ENCODE data around the gene HJV.
"Not testable (repeated sequence)": the region's sequence is repeated elsewhere in the genome, so short reads cannot be mapped to it uniquely, and the experiment has no call there.

The HJV gene, protein sequence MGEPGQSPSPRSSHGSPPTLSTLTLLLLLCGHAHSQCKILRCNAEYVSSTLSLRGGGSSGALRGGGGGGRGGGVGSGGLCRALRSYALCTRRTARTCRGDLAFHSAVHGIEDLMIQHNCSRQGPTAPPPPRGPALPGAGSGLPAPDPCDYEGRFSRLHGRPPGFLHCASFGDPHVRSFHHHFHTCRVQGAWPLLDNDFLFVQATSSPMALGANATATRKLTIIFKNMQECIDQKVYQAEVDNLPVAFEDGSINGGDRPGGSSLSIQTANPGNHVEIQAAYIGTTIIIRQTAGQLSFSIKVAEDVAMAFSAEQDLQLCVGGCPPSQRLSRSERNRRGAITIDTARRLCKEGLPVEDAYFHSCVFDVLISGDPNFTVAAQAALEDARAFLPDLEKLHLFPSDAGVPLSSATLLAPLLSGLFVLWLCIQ

DNA sequence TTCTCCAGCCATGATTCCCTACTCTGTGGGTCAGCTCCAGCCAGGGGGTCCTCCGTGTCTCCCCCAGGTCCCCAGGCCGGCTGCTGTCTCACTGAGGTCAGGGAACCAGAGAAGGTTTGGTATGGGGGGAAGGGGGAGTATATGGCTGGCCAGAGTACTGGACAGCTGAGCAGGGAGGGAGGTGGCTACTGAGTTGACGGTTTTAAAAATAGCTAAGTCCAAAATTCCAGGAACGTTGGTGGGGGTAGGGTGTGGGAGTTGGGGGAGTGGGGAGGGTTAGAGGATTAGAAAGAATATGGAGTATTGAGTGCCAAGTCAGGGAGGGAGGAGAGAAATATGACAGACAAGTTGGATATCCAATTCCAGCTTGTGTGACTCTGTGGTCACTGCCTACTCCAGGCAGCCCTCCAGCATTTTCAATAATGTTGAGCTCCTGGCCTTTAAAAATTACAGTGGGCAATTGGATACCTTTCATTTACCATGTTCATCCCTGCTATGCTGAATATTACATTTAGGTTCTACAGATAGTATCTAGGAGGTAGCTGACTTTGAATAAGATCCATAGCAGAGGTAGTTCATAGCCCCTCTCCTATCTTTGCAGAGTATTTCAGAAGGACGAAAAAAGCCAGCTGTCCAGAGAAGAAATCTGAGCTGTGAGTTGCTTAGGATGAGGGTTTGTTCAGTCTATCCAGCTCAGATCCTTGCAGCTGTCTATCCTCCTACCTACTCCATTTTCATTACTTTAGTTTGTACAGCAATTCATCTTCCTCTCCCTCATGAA, at the start of gene HJV:
HJV (minus strand) TSS at position 114 of the 781 bp plus-strand sequence. CDS start 1,504 bp downstream, outside the sequence.
- no peak within 1 kb of the TSS for H3K27ac ChIP-seq (ENCODE audit: low read depth, low read length)
- H3K4me1 ChIP-seq (ENCODE audit: insufficient read depth, low read length) = peaks cover 9% of the 10 kb centered on the region
- no peak within 1 kb of the TSS for H3K9ac ChIP-seq (ENCODE audit: low read length)

DNA sequence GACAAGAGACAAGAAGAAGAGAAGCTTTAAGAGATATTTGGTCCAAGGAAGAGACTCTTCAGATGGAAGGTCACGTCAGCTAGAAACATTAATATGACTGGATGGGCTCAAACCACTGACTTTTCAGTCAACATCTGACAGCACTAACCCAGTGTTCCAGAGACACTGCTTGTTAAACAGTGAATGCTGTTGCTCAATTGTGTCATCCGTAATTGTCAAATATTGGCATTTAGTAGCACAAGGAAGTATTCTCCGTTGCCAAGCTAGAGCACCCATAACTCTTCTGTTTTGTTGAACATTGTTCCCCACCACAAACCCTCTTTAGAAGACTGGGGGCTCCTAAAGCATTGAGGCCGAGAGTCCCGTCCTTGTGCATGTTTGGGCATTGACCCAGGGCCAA, 37.6 kb upstream of the HJV start:
- not testable (repeated sequence) for H3K4me1 ChIP-seq (ENCODE audit: insufficient read depth, low read length); H3K27me3 ChIP-seq (ENCODE audit: control insufficient read depth in 1 of 2, insufficient read depth in 2 of 2, low read length in 2 of 2); H3K36me3 ChIP-seq (ENCODE audit: insufficient read depth, low read length); H3K9ac ChIP-seq (ENCODE audit: low read length); H3K9me3 ChIP-seq (ENCODE audit: low read length); H3K27ac ChIP-seq (ENCODE audit: low read depth, low read length); H3K4me3 ChIP-seq (ENCODE audit: low read depth in 1 of 2, low read length in 2 of 2)

More for the DNA sequence above, at the start of gene HJV:
- H3K36me3 ChIP-seq (ENCODE audit: insufficient read depth, low read length) = no peaks in the 10 kb centered on the region
- H3K27me3 ChIP-seq (ENCODE audit: control insufficient read depth in 1 of 2, insufficient read depth in 2 of 2, low read length in 2 of 2) = peaks cover 16% of the 10 kb centered on the region in 2 donors
- H3K9me3 ChIP-seq (ENCODE audit: low read length) = no peaks in the 10 kb centered on the region
- H3K4me3 ChIP-seq (ENCODE audit: low read depth in 1 of 2, low read length in 2 of 2) = no peak within 1 kb of the TSS

DNA sequence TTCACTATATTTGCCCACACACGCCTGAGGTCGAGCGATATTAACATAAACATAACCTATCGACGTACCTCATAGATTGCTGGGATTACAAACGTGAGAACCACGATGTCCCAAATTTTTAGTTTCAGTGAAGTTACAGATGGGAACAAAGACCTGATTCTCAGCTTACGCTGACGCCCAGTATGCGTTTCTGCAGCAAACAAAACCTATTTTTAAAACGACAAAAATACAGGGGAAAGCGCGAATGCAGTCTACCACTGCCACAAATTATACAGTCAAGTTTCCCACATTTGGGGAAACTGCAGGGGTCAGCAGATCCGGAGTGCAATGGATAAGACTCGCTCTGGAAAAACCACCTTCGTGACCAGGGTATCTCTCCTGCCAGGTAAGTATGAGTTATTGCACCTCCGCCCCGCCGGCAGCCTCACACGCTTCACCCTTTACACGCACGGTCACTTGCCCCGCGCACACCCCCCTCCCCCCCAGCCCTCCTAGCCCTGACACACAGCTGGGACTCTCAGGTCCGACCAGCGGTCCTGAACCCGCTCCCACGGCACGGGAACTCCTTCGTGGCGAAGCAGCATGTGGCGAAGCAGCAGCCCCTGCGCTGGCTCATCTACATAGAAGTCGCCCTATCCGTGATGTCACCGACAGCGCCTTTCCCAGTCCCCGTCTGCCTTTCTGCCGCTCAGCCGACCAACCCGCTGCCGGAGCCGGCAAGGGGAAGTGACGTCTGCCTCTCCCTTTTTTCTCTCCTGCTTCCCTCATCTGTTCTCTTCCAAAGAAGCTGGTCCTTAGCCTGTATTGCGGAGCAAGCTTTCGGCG, 30.5 kb upstream of the HJV start:
- H3K27me3 ChIP-seq (ENCODE audit: control insufficient read depth in 1 of 2, insufficient read depth in 2 of 2, low read length in 2 of 2); H3K9me3 ChIP-seq (ENCODE audit: low read length); H3K4me1 ChIP-seq (ENCODE audit: insufficient read depth, low read length); H3K36me3 ChIP-seq (ENCODE audit: insufficient read depth, low read length): not testable (repeated sequence)
- Histone ChIP-seq H3K4me3 (ENCODE audit: low read depth in 1 of 2, low read length in 2 of 2) (peak overlapping the region; percentile 26 to 60), H3K27ac (ENCODE audit: low read depth, low read length) (peak overlapping the region; percentile 80), H3K9ac (ENCODE audit: low read length) (peak overlapping the region; percentile 58)

DNA sequence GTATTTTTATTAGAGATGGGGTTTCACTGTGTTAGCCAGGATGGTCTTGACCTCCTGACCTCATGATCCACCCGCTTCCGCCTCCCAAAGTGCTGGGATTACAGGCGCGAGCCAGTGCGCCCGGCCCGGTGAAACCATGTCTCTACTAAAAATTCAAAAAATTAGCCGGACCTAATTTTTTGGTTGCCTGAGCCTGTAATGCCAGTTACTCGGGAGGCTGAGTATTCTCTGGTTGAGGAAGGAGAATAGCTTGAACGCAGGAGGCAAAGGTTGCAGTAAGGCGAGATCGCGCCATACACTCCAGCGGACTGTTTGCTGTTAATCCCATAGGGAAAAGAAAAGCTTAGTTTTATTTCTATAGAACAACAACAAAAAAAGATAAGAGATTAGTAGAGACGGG, 29.9 kb upstream of the HJV start:
- Histone ChIP-seq H3K36me3 (ENCODE audit: insufficient read depth, low read length) (no peaks in the 10 kb centered on the region), H3K4me1 (ENCODE audit: insufficient read depth, low read length) (peaks cover 6% of the 10 kb centered on the region), H3K27me3 (ENCODE audit: control insufficient read depth in 1 of 2, insufficient read depth in 2 of 2, low read length in 2 of 2) (no peaks in the 10 kb centered on the region), H3K9me3 (ENCODE audit: low read length) (no peaks in the 10 kb centered on the region), H3K27ac (ENCODE audit: low read depth, low read length) (peak overlapping the region; percentile 80), H3K9ac (ENCODE audit: low read length) (peak overlapping the region; percentile 58), H3K4me3 (ENCODE audit: low read depth in 1 of 2, low read length in 2 of 2) (peak overlapping the region in 1 of 2 donors; percentile 60)

DNA sequence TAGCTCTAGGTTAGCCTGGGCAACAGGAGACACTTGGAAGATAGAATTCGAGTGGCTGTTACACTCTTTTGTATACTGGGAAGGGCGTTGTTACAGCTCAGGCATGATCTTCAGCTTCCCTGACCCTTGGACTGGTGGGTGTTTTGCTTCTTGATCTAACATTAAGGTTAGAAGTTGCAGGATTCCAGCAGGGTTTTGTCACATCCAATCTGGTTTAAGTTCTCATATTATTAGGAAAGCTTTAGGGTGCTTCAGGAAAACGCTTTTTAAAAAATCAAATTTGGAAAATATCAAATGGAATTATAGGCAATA, 29.1 kb upstream of the HJV start:
- H3K4me3 ChIP-seq (ENCODE audit: low read depth in 1 of 2, low read length in 2 of 2); H3K9me3 ChIP-seq (ENCODE audit: low read length); H3K9ac ChIP-seq (ENCODE audit: low read length); H3K27ac ChIP-seq (ENCODE audit: low read depth, low read length); H3K4me1 ChIP-seq (ENCODE audit: insufficient read depth, low read length); H3K36me3 ChIP-seq (ENCODE audit: insufficient read depth, low read length); H3K27me3 ChIP-seq (ENCODE audit: control insufficient read depth in 1 of 2, insufficient read depth in 2 of 2, low read length in 2 of 2): not testable (repeated sequence)

DNA sequence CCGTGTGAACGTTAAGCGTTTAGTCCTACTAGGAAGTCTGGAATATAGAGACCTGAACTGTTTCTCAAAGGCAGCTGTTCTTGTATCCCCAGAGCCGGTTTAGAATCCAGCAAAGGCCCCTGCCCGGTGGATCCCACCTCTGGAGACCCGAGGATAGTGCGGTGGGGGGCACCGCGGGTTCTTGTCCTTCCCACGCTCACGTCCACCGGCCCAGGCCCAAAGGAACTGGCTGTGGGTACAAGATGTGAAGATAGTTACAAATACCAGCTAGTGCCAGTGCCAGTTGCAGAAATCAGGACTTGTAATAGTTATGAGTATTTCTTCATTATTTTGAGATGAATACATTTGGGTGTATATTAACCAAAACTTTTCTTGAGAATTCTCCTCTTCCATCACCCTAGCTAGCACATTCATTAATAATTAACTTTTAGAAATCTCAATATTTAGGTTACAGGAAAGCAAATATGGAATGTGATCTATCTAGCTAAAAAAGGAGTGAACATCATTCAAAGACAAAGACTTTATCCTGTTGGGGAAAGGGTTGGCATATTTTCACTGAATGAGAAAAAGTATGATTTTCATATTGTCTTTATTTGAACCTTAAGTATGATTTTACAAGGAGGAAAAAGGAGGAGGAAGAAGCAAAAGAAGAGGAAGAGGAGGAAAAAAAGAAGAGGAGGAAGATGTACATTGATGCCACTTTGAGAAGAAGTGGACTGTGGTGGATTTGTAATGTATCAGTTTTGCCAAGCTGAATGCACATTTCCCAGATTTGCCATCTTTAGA, 28.5 kb upstream of the HJV start:
- H3K27ac ChIP-seq (ENCODE audit: low read depth, low read length); H3K9ac ChIP-seq (ENCODE audit: low read length); H3K9me3 ChIP-seq (ENCODE audit: low read length); H3K4me1 ChIP-seq (ENCODE audit: insufficient read depth, low read length); H3K4me3 ChIP-seq (ENCODE audit: low read depth in 1 of 2, low read length in 2 of 2); H3K36me3 ChIP-seq (ENCODE audit: insufficient read depth, low read length); H3K27me3 ChIP-seq (ENCODE audit: control insufficient read depth in 1 of 2, insufficient read depth in 2 of 2, low read length in 2 of 2): not testable (repeated sequence)

DNA sequence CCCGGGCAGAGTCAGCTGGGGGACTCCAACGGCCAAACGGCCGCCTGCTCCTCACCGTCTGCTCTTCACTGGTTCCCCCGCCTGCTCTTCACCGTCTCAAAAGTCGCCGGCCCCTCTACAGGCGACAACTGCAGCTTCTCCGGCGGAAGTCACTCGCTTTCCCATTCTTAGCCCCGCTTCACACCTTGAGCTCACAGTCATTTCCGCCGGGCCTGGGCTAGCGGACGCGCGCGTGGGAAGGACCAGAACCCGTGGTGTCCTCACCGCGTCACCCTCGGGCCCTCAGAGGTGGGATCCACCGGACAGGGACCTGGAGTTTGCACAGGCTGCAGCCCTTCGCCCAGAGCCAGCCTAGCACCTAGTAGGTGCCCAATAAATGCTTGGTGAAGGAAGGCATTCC, 27.9 kb upstream of the HJV start:
- H3K36me3 ChIP-seq (ENCODE audit: insufficient read depth, low read length) = no peaks in the 10 kb centered on the region
- no peaks in the 10 kb centered on the region for H3K27me3 ChIP-seq (ENCODE audit: control insufficient read depth in 1 of 2, insufficient read depth in 2 of 2, low read length in 2 of 2)
- H3K4me3 ChIP-seq (ENCODE audit: low read depth in 1 of 2, low read length in 2 of 2) = no peak overlapping the region
- H3K9ac ChIP-seq (ENCODE audit: low read length) = no peak overlapping the region
- H3K4me1 ChIP-seq (ENCODE audit: insufficient read depth, low read length) = peaks cover 6% of the 10 kb centered on the region
- no peaks in the 10 kb centered on the region for H3K9me3 ChIP-seq (ENCODE audit: low read length)
- H3K27ac ChIP-seq (ENCODE audit: low read depth, low read length) = no peak overlapping the region

DNA sequence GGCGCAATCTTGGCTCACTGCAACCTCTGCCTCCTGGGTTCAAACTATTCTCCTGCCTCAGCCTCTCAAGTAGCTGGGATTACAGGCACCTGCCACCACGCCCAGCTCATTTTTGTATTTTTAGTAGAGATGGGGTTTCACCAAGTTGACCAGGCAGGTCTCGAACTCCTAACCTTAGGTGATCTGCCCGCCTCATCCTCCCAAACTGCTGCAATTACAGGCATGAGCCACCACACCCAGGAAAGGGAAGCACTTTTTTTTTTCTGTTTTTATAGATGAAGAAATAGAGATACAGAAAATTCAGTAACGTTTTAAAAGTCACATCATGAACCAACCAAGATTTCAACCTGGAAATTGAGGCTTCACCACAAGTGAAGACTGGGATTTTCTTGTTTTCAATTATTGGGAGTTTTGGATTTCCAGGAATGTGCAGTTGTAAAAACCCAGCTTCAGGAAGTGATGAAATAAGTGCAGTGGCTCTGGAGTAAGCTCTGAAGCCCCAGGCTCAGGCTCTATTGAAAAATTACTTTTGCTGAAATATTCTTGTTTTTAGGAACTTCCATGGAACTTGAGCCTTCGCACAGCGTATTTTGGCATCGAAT, 27.1 kb upstream of the HJV start:
- not testable (repeated sequence) for H3K36me3 ChIP-seq (ENCODE audit: insufficient read depth, low read length); H3K27ac ChIP-seq (ENCODE audit: low read depth, low read length); H3K9ac ChIP-seq (ENCODE audit: low read length); H3K9me3 ChIP-seq (ENCODE audit: low read length); H3K4me3 ChIP-seq (ENCODE audit: low read depth in 1 of 2, low read length in 2 of 2); H3K4me1 ChIP-seq (ENCODE audit: insufficient read depth, low read length); H3K27me3 ChIP-seq (ENCODE audit: control insufficient read depth in 1 of 2, insufficient read depth in 2 of 2, low read length in 2 of 2)

DNA sequence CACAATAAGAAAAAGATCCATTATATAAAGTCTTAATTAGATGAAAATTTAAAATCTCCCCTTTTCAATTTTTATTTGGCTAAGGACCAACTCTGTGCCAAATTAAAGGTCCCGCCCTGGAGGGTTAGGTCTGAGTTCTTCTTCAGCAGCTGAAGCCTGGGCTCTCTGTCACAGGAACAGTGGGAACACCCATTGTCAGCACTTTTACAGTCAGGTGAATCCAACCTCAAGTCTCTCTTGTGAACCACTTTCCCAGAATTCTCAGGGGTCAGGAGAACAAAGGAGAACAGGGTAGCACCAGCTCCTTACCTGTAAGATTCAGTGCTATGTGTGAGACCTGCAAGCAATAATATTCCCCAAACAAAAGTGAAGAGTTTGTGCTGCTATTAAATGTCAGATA, 25.1 kb upstream of the HJV start:
- H3K4me1 ChIP-seq (ENCODE audit: insufficient read depth, low read length) = peaks cover 3% of the 10 kb centered on the region
- H3K4me3 ChIP-seq (ENCODE audit: low read depth in 1 of 2, low read length in 2 of 2) = no peak overlapping the region
- no peak overlapping the region for H3K27ac ChIP-seq (ENCODE audit: low read depth, low read length)
- H3K36me3 ChIP-seq (ENCODE audit: insufficient read depth, low read length) = no peaks in the 10 kb centered on the region
- no peaks in the 10 kb centered on the region for H3K27me3 ChIP-seq (ENCODE audit: control insufficient read depth in 1 of 2, insufficient read depth in 2 of 2, low read length in 2 of 2)
- H3K9me3 ChIP-seq (ENCODE audit: low read length) = no peaks in the 10 kb centered on the region
- no peak overlapping the region for H3K9ac ChIP-seq (ENCODE audit: low read length)

DNA sequence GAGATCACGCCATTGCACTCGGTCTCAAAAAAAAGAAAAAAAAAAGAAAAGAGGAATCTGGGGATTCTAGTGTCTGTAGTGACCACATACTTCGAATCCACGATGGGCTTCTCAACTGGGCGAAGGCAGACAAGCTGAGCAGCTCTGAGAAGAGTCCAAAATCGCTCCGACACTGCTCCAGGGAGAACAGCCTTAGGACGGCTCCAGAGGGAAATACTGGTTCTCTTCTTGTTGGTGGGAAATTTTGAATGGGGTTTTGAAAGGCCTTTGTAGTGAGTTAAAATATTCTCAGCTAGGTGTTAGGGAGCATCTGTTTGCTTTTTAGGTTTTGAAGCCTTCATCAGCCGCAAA, 18.3 kb upstream of the HJV start:
- no peak overlapping the region for H3K27ac ChIP-seq (ENCODE audit: low read depth, low read length)
- H3K36me3 ChIP-seq (ENCODE audit: insufficient read depth, low read length) = no peaks in the 10 kb centered on the region
- H3K9me3 ChIP-seq (ENCODE audit: low read length) = no peaks in the 10 kb centered on the region
- H3K27me3 ChIP-seq (ENCODE audit: control insufficient read depth in 1 of 2, insufficient read depth in 2 of 2, low read length in 2 of 2) = no peaks in the 10 kb centered on the region
- H3K4me1 ChIP-seq (ENCODE audit: insufficient read depth, low read length) = peaks cover 7% of the 10 kb centered on the region
- peak overlapping the region in 1 of 2 donors; percentile 93 for H3K4me3 ChIP-seq (ENCODE audit: low read depth in 1 of 2, low read length in 2 of 2)
- H3K9ac ChIP-seq (ENCODE audit: low read length) = no peak overlapping the region

Measured in muscle layer of colon (tissue), 2 donors.